GM23248 (cell line): ENCODE measurements around the gene GNAQ. TPM values are rescaled to one million over a fixed set of nuclear protein-coding genes. Genes with fewer than 3 reads are reported as not detected.

ENCODE experiments used
- DNase-seq: peaks from one replicate; pipeline ENCODE4 v3.0.0-alpha.2; 2015
- H2AFZ ChIP-seq: fragments of 200-600 bp; sonication (generic); 2 replicates; pipeline ENCODE4 v1.6.1; 2016; ENCODE audit warnings: antibody characterized with exemption
- H3F3A ChIP-seq: fragments of 200-600 bp; sonication (generic); 2 replicates; pipeline ENCODE4 v1.6.1; 2016; ENCODE audit warnings: mild to moderate bottlenecking, antibody characterized with exemption, mixed run types; ENCODE audit not compliant: insufficient read depth
- H3K27ac ChIP-seq: fragments of 200-600 bp; sonication (generic); 2 replicates; pipeline ENCODE4 v1.5.1; 2016; ENCODE audit warnings: mild to moderate bottlenecking
- H3K27me3 ChIP-seq: fragments of 200-600 bp; sonication (generic); replicated peaks from 2 replicates; pipeline ENCODE4 v1.6.1; 2016; ENCODE audit warnings: mild to moderate bottlenecking; ENCODE audit not compliant: insufficient read depth
- H3K36me3 ChIP-seq: fragments of 200-600 bp; sonication (generic); 2 replicates; pipeline ENCODE4 v1.6.1; 2016; ENCODE audit warnings: low read depth, mild to moderate bottlenecking
- H3K4me1 ChIP-seq: fragments of 200-600 bp; sonication (generic); 2 replicates; pipeline ENCODE4 v1.6.1; 2016; ENCODE audit warnings: mild to moderate bottlenecking; ENCODE audit not compliant: insufficient read depth
- H3K4me2 ChIP-seq: fragments of 200-600 bp; sonication (generic); one replicate; pipeline ENCODE4 v1.6.1; 2016; ENCODE audit warnings: mild to moderate bottlenecking; ENCODE audit not compliant: unreplicated experiment
- H3K4me3 ChIP-seq: fragments of 200-600 bp; sonication (generic); 2 replicates; pipeline ENCODE4 v1.5.1; 2016; ENCODE audit warnings: mild to moderate bottlenecking
- H3K79me2 ChIP-seq: fragments of 200-600 bp; sonication (generic); 2 replicates; pipeline ENCODE4 v1.6.1; 2016; ENCODE audit warnings: mild to moderate bottlenecking; ENCODE audit not compliant: insufficient read depth
- H3K9ac ChIP-seq: fragments of 200-600 bp; sonication (generic); 2 replicates; pipeline ENCODE4 v1.6.1; 2016; ENCODE audit warnings: mild to moderate bottlenecking
- H3K9me2 ChIP-seq: fragments of 200-600 bp; sonication (generic); 2 replicates; pipeline ENCODE4 v1.6.1; 2016; ENCODE audit warnings: mixed run types, mild to moderate bottlenecking, moderate library complexity; ENCODE audit not compliant: insufficient read depth
- H3K9me3 ChIP-seq: fragments of 200-600 bp; sonication (generic); one replicate; pipeline ENCODE4 v1.6.1; 2017; ENCODE audit warnings: low read depth
- H4K20me1 ChIP-seq: fragments of 200-600 bp; sonication (generic); 2 replicates; pipeline ENCODE4 v1.6.0; 2016; ENCODE audit not compliant: insufficient read depth
- EZH2 ChIP-seq: fragments of 200-600 bp; sonication (generic); IDR thresholded peaks from 2 replicates; pipeline ENCODE4 v1.6.1; 2018; ENCODE audit warnings: antibody characterized with exemption, mild to moderate bottlenecking; ENCODE audit not compliant: insufficient read depth, poor library complexity, severe bottlenecking
- EZH2phosphoT487 ChIP-seq: fragments of 200-600 bp; sonication (generic); IDR thresholded peaks from 2 replicates; pipeline ENCODE4 v1.6.1; 2018; ENCODE audit warnings: antibody characterized with exemption, moderate library complexity, mild to moderate bottlenecking, low read depth; ENCODE audit not compliant: insufficient read depth
- WGBS, 2 experiments: methylation state at CpG; one replicate each; pipeline ENCODE4 v1.1.6; 2015 to 2017; ENCODE audit warnings: low lambda C conversion rate in 2 of 2, low coverage in 1 of 2; ENCODE audit errors: missing lambda C conversion rate in 2 of 2; 5-methylcytosine and 5-hydroxymethylcytosine counted together
- in situ Hi-C: fragments of 300-500 bp; cut with MboI; formaldehyde crosslinking; loops from 2 replicates; pipeline ENCODE4 v1.15.0; 2020
- polyA plus RNA-seq: library from polyadenylated mRNA; unstranded; fragments of >200 nt; fragmentation: Nextera tagmentation; extraction: Ambion mirVana; gene quantifications from 2 replicates; pipeline ENCODE4 v1.2.1, GENCODE V29; 2016
- total RNA-seq: library from RNA; depleted of rRNA; stranded (reverse); fragments of >200 nt; shearing (Covaris generic); gene quantifications from 2 replicates; pipeline ENCODE4 v1.2.3, GENCODE V29; 2014

The GNAQ gene
- total and polyA plus RNA-seq, 2 experiments from 2014 or later: 11.5 to 32.7 TPM

DNA sequence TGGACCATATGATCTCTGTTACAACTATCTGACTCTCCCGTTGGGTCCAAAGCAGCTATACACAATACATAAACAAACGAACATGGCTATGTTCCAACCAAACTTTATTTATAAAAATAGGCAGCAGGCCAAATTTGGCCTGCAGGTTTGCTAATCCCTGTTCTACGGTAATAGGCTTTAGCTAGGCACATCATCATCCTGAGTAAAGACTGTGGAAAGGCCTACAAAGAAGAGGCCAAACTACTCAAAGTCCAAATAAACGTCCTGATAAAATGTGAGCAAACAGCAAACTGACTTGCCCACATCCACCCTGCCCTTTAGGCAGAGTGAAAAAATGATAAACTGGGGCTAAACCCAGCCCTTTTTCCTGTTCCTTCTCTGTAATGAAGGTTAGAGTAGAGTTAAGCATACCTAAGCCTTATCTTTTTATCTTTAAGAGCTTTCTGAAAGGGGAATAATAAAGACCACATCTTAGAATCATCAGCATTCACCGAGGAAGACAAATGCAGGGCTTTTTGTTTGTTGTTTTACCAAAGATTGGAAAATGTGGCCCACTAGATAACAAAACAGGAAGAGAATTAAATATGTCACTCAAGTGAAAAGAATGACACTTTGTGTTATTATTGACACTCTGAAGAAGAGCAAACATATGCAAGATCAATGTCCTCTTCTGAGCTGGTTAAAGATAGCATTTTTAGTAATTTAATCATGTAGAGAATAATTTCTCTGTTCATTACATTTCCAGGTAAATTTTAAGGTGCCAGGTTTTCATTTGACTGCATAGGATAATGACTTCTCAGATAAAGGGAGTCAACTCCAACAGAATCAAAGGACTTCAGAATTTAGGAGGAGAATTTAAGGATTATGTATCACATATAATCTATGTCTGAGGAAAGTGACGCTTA lies 223.5 kb downstream of the GNAQ start:
- Histone ChIP-seq H3K36me3 (peaks cover 8% of the 10 kb centered on the region), H4K20me1 (no peaks in the 10 kb centered on the region), H3K27me3 (no peaks in the 10 kb centered on the region), H3F3A (peaks cover 33% of the 10 kb centered on the region), H3K9me3 (no peaks in the 10 kb centered on the region), H3K9ac (peak overlapping the region; percentile 28; the same call in 1 of the 2 replicates), H3K4me3 (no peak overlapping the region; the same call in 1 of the 2 replicates), H3K4me1 (peaks cover 45% of the 10 kb centered on the region), H3K4me2 (peak overlapping the region; percentile 54), H2AFZ (no peak overlapping the region), H3K79me2 (peaks cover 41% of the 10 kb centered on the region), H3K9me2 (no peaks in the 10 kb centered on the region), H3K27ac (peak overlapping the region; percentile 79)
- no peak for DNase-seq
- TF ChIP-seq EZH2phosphoT487: no peak
- TF ChIP-seq EZH2: no peak
- WGBS, 2 experiments: 85 to 89% methylated on average over 6 of the region's 6 CpGs
- in situ Hi-C loops: no loop called here

DNA sequence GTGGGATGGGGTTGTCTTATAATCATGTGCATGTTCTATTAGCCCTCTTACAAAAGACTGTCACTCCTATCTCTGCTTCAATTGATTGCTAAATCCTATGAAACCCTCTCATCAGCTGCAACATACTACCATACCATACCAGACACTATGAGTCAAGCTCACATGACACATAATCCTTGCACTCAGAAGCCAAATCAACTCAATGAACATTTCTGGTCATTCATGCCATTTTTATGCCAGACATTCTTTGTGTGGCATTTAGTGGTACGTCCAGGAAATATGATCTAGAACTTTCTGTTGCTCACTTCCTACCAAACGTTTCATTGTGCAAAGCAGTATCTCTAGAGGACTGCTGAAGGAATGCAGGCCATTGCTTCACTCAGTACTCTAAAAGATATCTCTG lies 224.3 kb downstream of the GNAQ start:
- WGBS, 2 experiments: 0% methylated on average over 2 of the region's 2 CpGs

DNA sequence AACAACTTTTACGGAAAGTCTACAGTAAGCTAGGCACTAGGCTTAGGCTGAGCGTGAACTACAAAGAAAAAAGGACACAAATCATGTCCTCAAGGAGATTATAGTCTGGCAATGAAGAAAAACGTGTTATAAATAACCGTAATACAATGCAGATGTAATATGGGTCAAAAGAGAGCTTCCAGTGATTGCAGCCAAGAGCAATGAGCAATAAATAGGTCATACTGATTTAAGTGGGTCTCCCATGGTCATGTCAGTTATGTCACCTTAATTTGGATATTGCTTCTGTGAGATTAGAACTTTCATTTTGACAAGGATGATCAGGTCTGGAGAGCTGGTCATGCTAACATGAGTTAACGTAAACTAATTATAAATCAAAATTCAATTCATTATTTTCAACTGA lies 224.9 kb downstream of the GNAQ start:
- Histone ChIP-seq H3K79me2 (peaks cover 51% of the 10 kb centered on the region), H3K36me3 (0 out of 2 replicates have a peak, but pooled peaks cover 3% of the 10 kb centered on the region), H4K20me1 (no peaks in the 10 kb centered on the region), H2AFZ (no peak overlapping the region), H3F3A (peaks cover 33% of the 10 kb centered on the region), H3K4me2 (peak overlapping the region; percentile 34), H3K4me3 (no peak overlapping the region), H3K9me3 (no peaks in the 10 kb centered on the region), H3K9ac (peak overlapping the region; percentile 20; the same call in 1 of the 2 replicates), H3K27ac (peak overlapping the region; percentile 79), H3K9me2 (no peaks in the 10 kb centered on the region), H3K27me3 (no peaks in the 10 kb centered on the region), H3K4me1 (peaks cover 47% of the 10 kb centered on the region)
- 49 to 50% methylated on average over 5 of the region's 5 CpGs for WGBS, 2 experiments
- TF ChIP-seq EZH2phosphoT487 (no peak), EZH2 (no peak)
- in situ Hi-C loops: no loop called here
- DNase-seq: peak; percentile 44

More for the DNA sequence above, 224.3 kb downstream of the GNAQ start:
- peak overlapping the region; percentile 28; the same call in 1 of the 2 replicates for H3K9ac ChIP-seq
- H3K4me1 ChIP-seq: peaks cover 47% of the 10 kb centered on the region
- DNase-seq: peak; percentile 95
- H3K79me2 ChIP-seq: peaks cover 45% of the 10 kb centered on the region
- H4K20me1 ChIP-seq: no peaks in the 10 kb centered on the region
- TF ChIP-seq EZH2 (no peak), EZH2phosphoT487 (no peak)
- no peaks in the 10 kb centered on the region for H3K9me2 ChIP-seq
- peaks cover 33% of the 10 kb centered on the region for H3F3A ChIP-seq
- H2AFZ ChIP-seq: no peak overlapping the region
- peak overlapping the region; percentile 54 for H3K4me2 ChIP-seq
- H3K4me3 ChIP-seq: no peak overlapping the region; the same call in 1 of the 2 replicates
- peak overlapping the region; percentile 79 for H3K27ac ChIP-seq
- H3K9me3 ChIP-seq: no peaks in the 10 kb centered on the region
- in situ Hi-C loops: no loop called here
- H3K27me3 ChIP-seq: no peaks in the 10 kb centered on the region
- peaks cover 7% of the 10 kb centered on the region for H3K36me3 ChIP-seq

DNA sequence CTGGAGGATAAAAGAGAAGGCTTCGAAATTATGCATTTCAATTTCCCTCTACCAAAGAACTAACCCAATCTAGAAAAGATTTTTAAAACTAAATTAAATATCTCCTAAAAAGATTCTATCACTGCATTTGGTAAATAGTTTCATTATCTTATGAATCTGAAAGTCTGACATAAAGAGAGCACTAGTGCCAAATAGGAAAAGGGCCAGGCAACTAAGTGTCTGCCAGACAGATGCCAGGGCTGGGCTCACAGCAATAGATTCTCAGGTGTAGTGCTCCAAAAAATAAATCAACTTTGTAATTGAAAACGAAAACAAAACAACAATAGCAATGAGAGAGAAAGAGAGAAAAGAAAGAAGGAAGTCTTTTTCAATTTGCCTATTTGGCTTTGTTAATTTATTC lies 225.8 kb downstream of the GNAQ start:
- Histone ChIP-seq H3K9ac (no peak overlapping the region), H3F3A (peaks cover 33% of the 10 kb centered on the region), H3K4me2 (no peak overlapping the region), H3K27me3 (no peaks in the 10 kb centered on the region), H3K4me3 (no peak overlapping the region), H2AFZ (no peak overlapping the region), H3K36me3 (0 out of 2 replicates have a peak, but pooled peaks cover 3% of the 10 kb centered on the region), H3K4me1 (peaks cover 47% of the 10 kb centered on the region), H3K79me2 (peaks cover 58% of the 10 kb centered on the region), H3K27ac (no peak overlapping the region), H4K20me1 (no peaks in the 10 kb centered on the region; the same call in 1 of the 2 replicates), H3K9me2 (no peaks in the 10 kb centered on the region), H3K9me3 (no peaks in the 10 kb centered on the region)
- no peak for DNase-seq
- in situ Hi-C loops: no loop called here
- no peak for TF ChIP-seq EZH2phosphoT487
- TF ChIP-seq EZH2: no peak
- 83 to 96% methylated on average over 2 of the region's 2 CpGs for WGBS, 2 experiments
